ENCODE data around the gene WASF3.

WASF3 gene, protein sequence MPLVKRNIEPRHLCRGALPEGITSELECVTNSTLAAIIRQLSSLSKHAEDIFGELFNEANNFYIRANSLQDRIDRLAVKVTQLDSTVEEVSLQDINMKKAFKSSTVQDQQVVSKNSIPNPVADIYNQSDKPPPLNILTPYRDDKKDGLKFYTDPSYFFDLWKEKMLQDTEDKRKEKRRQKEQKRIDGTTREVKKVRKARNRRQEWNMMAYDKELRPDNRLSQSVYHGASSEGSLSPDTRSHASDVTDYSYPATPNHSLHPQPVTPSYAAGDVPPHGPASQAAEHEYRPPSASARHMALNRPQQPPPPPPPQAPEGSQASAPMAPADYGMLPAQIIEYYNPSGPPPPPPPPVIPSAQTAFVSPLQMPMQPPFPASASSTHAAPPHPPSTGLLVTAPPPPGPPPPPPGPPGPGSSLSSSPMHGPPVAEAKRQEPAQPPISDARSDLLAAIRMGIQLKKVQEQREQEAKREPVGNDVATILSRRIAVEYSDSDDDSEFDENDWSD

DNA sequence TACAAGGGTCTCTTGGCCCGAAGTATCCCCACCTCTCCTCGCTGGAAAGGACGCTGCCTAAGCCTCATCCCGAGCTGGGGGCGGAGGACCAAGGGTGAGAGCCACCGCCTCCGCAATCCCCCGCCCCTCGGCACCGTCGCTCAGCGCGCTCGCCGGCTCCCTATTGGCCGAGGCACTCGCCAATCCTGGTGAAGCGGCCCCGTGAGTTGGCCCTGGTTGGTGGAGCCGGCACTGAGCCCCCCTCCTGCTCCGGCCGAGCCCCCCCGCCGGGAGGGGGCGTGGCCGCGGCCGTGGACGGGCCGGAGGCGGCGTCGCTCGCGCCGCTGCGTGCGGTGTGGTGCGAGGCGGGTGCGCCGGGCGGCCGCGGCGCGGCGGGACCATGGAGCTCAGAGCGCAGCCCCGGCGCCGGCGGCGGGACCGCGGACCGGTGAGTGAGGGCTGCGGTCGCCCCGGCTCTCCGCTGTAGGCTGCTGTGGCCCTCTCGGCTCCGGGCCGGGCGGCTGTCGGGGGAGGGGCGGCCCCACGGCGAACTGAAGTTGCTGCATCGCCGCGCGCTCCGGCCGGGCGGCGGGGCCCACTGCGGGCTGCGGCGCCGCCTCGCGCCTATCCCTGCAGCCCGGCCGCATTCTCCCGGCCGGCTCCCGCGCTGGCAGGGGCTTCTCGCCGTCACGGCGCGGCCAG is at the start of gene WASF3:
WASF3 (plus strand) TSS at position 291 of the 681 bp plus-strand sequence. CDS start 84,588 bp downstream, outside the sequence.
- peak; percentile 98 for DNase-seq (ENCODE audit: low spot score)

DNA sequence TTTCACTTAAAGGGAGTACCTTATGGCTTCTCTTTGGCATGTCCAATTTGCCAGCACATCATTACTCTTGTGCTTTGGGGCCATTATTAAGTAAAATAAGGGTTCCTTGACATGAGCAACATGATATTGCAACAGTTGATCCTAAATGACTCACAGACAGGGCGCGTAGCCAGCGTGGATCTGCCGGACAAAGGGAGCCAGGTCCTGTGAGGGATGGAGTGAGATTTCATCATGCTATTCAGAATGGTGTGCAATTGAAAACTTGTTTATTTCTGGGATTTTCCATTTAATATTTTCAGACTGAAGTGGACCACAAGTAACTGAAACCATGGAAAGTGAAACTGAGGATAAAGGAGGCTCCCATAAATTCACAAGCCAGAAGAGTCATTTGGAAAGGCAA is 48.6 kb upstream of the WASF3 start:
- DNase-seq (ENCODE audit: low spot score) = no peak

DNA sequence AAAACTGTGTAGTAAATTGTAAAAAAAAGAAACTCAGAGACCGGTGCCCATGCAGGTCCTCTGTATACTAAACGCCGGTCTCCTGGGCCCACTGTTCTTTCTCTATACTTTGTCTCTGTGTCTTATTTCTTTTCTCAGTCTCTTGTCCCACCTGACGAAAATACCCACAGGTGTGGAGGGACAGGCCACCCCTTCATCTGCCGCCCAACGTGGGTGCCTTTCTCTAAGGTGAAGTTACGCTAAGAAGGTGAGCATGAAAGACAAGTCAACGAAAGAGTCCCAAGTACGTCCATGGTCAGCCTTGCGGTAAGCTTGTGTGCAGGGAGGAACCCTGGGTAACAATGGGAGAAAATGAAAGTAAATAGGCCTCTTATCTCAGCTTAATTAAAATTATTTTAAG is 48.0 kb upstream of the WASF3 start:
- no peak for DNase-seq (ENCODE audit: low spot score)

DNA sequence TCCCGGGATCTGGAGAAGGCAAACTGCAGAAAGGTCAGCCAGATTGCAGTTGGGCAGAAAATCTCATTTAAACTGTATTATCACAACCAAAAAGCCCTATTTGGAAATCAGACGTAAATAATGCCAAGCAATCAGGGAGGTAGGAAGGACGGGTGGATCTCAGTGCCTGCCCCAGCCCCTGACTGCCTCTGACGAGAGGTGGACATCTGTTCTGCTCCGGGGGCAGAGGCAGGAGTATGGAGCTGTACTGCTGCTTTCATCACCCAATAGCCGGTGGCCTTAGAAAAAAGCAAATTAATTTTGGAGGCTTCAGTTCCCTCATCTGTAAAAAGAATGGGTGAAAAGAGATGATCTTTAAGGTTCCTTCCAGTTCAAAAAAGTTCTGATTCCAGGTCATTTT is 43.6 kb upstream of the WASF3 start:
- no peak for DNase-seq (ENCODE audit: low spot score)

DNA sequence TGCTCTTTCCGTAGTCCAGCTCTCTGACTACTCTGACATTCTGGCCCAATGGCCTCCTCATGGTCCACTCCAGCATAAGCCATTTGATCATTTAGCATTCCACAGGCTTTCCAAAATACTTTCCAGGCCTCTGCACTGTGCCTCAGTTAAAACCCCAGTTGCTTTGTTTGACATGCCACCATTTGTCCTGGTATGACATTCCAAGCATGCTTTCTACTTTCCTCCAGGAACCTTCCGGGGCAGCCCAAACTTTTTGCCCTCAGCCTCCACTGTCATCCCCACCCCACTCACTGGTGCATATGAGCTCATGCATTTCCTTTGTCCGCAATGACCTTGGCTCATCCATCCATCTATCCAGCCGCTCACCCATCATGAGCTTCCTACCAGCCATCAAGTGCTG is 41.8 kb upstream of the WASF3 start:
- no peak for DNase-seq (ENCODE audit: low spot score)

DNA sequence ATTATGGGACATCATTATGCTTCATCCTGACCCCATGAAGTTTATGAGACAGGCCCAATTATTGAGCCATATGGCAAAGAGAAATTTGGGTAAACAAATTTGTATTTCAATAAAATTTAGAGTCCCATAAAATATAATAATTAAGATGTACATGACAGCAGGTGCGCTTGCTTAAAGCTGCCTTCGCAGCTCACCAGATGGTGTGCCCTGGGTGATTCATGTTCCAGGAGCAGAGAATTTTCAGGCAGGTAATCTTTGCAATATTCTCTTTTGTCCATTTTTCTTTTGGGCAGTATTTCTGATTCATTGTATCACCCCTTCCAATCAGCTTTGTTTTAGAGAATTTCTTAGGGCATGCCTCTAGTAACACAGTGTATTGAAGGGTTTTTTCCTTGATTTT is 39.5 kb upstream of the WASF3 start:
- no peak for DNase-seq (ENCODE audit: low spot score)

DNA sequence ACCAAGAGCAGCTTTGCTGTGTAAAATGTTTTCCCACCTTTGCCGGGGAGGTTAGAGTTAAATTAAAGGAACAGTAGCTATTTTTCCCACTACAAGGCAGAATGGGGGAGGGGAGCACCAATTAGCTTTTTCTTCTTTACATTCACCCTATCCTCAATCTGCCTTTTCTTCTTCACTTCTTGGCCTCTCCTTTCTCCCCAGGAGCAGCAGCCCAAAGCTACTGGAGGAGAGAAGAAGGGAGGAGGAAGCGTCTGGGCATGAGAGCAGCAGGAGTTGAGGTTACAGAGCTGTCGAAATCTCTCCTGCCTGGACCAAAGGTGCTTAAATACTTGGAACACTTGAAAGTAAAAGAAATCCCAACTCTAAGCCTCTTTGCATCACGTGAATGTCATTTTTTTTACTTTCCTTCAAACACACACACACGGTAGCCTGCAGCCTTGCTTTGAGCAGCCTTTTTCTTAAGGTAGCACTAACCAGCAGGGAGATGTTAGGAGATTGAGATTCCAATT is 39.0 kb upstream of the WASF3 start:
- DNase-seq (ENCODE audit: low spot score) = no peak

DNA sequence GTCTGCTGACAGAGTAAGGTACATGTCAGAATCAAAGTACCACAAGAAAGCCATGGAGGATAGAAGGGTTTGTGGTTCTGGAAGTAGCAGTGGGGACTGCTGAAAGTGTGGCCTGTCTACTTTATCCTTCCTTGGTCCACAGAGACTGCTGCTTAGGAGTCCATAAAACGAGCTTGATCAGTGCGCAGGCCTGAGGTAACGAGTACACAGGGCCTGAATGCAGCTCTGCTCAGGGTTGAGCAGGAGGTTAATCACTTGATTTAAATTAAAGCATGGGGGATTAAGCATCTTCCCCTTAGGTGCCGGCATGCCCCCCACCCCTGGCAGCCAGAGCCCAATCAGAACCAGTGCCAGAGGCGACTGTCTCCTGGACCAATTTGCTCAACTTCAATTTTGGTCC is 34.9 kb upstream of the WASF3 start:
- DNase-seq (ENCODE audit: low spot score) = no peak

DNA sequence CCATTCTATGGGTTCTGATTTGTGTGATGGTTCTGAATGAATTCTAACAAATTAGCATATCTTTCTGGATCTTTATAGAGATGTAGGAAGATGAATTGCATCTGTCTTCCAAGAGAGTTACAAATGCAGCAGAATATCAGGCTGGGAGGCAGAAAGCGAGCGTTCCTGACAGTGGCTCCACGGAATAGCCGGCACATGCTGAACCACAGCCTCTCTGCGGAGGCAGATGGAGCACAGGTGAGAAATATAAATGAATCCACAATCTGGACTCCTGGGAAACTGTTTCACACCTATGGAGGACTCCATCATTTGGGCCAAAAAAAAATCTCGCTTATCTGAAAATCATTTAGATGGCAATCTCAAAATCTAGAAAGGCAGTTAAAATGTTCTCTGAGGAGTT is 34.5 kb upstream of the WASF3 start:
- DNase-seq (ENCODE audit: low spot score) = no peak

DNA sequence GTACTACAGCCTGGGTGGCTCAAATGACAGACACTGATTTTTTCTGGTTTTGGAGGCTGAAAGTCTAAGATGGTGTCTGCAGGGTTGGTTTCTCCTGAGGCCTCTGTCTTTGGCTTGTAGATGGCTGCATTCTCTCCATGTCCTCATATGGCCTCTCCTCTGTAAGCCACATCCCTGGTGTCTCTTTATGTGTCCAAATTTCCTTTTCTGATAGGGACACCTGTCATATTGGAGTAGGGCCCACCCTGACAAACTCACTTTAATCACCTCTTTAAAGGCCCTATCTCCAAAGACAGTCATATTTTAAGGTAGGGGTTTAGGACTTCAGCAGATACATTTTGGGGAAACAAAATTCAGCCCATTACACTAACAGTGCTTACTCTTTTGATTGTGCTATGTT is 32.0 kb upstream of the WASF3 start:
- no peak for DNase-seq (ENCODE audit: low spot score)

DNA sequence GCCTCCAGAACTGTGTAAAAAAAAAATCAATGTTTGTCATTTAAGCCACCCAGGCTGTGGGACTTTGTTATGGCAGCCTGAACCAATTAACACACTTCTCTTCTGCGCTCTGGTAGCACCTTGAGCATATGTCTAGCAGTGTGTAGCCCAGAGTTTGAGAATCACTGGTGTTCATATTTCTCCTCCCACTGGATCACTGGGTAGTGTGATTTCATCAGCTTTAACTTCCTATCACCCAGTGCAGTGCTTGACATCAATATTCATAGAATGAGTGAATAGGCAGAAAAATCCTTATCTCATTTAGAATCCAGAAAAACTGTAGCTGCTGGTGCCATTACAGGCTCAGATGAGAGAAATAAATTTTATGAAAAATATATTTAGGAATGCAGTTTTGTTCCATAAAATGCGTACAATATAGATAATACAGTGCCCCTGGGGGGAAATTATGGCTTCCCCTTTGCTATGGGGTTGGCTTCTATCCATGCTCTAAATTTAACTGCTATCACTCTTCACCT is 30.7 kb upstream of the WASF3 start:
- no peak for DNase-seq (ENCODE audit: low spot score)

DNA sequence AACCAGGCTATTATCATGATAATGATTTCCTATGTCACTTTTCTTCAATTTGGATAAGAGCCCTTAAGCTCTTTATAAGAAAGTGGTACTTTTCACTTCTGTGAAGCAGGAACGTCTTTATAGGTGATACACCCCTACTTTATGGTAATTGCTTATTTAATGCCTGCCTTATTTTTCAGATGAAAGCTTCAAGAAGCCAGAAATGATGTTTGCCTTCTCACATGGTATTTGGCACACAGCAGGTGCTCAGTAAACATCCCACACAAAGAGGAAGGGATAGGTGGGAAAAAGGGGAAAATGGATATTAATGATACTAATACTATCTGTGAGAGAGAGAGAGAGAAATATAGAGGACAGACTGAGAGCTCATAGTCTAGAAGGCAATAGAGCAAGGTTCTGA is 29.0 kb upstream of the WASF3 start:
- no peak for DNase-seq (ENCODE audit: low spot score)

DNA sequence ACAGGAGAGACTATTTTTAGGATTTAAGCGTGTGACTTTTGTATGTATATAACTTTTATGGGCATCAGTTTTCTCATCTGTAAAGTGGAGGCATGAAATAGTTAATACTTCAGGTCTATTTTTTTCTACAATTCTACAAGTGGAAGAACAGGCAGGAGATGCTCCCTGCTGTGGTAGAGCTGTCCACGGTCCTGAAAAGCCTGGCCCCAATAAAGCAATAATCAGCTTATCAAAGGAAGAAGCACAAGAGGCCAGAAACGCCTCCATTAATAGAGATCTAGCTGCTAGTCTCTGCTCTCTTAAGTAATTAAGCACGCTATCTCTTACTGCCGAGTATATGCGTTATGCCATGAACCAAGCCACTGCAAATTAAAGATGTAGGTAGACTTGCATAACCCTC is 28.0 kb upstream of the WASF3 start:
- DNase-seq (ENCODE audit: low spot score) = peak; percentile 82

DNA sequence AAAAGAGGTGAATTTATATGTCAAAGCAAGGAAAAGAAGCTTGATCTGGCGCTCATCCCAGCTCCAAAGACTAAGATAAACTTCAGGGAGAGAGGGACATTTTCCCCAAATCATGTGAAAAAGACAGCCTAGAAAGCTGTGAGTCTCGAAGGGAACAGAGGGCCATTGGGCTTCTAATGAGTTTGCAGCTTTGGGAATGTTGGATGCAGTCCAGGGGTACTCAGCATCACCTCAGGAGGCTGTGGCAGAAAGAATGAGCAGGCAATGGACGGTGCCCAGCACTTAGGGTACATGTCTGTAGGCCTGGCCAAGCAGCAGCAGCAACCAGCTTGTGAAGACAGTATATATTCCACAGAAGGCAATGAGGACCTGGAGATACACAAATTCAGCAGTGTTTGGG is 25.7 kb upstream of the WASF3 start:
- no peak for DNase-seq (ENCODE audit: low spot score)

DNA sequence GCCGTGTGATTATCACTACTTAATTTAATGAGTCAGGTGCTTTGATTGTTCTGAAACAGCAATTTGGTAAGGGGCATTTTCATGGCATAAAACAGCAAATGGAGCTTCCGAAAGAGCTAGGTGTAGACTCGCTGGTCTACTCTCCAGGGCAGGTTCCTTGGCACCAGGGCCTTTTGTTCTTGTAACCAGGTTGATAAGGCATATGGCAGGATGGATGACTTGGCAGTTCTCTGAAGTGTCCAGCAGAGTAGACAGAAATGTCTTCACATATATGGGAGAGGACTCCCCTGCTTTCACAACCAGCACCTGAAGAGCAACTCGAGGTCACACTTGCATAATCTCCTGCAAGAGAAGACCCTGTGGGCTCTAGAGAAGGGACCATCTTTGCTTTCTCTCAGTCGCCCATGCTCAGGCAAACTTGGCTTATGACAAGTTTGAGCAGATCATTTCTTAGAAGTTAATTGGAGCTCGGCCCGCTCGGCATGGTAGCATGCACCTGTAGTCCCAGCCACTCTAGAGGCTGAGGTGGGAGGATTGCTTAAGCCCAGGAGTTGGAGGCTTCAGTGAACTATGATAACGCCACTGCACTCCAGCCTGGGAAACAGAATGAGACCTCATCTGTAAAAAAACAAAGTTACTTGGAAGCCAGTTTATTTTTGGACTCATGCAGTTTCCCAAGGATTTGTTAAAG is 23.3 kb upstream of the WASF3 start:
- DNase-seq (ENCODE audit: low spot score) = no peak

DNA sequence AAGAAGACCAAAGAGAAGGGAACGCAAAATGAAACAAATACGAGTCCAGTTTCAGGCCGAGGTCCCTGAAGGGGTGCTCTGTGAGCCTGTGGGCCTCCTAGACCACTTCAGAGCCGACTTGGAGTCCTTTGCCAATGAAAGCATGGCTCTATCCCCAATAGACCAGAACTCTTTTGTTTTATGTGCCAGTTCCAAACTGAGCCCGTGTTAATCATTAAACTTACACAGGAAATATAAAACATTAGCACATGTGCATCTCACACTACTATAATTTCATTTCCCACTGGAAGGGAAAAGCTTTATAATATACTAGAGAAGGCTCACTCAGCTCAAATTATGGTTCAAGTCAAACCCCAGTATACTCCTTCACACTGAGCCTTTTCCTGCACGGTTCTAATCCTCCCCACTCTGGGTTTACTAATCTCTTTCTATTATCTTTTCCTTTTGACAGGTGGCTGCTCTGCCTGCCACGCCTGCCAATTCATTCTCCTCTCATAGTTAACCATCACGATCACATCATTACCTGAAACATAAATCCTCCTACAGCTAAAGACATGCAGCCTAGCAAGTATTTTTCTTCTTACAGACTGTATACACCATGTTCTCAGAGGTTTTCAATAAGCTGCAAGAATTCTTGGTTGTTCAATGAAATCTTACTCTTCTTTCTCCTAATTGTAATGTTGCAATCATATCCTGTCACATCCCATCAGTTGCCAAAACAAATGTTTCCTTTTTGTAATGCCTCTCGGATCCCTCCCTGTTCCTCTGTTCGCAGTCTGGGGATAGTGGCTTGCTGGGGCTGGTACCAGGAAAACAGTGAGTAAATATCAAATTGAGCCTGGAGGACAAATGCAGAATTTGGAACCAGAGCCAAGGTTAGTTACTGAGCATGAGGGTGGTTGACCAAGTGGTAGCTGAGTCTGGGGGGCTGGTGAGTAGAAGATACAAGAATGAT is 18.8 kb upstream of the WASF3 start:
- no peak for DNase-seq (ENCODE audit: low spot score)

DNA sequence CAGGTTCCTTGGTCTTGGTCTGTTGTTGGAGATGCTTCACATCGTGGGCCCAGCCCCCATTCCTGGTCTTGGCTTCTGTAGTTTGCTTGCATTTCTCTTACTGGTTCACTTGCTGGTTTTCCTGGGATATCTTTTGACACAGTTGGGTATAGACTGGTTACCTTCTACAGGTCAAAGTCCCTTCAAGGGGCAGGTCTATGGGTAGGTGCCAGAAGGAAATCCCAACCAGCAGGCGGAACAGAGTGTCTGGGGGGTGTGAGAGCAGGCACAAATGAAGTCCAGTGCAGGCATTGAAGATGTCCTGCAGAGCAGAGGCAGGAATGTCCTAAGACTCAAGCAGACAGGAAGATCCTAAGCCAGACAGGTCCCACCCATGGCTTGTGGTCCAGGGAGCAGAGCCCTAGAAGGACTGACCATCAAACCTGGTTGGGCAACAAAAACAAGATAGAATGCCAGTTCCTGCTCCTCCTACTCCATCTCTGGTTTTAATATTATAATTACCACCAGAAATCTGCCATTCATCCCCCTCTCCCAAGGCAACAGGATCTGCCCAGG is 17.7 kb upstream of the WASF3 start:
- DNase-seq (ENCODE audit: low spot score) = no peak

DNA sequence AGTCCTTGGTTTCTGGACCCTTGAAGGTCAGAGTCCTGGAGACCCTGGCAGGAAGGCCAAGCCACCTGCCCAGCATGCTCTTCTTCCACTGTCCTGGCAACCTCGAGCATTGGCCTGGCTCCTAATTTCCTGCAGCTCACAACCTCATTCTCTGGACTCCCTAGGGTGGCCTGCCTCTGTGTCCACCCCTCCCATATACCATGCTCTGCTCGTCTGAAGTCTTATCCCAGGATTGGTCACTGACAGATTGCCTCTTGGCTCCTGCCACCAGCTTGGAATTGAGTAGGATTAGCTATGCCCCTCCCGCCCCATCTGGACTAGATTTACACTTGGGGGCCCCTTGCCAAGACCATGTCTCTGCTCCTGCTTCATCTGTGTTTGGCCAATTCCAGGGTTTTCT is 17.1 kb upstream of the WASF3 start:
- no peak for DNase-seq (ENCODE audit: low spot score)

DNA sequence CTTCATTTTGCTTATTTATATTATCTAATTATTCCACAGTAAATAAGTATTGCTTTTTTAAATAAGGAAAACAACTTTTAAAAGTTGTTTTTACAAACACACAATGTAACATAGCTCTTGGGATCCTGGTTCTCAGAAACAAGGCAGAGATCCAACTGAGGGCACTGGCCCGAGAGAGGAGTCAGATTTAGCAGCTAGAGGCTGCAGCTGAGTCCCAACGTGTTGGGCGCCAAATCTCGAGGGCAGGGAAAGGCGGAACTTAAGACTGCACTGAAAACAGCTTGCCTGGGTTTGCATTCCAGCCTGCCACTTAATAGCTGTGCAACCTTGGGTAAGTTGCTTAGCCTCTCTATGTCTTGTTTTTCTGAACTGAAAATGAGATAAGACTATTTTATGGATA is 16.4 kb upstream of the WASF3 start:
- no peak for DNase-seq (ENCODE audit: low spot score)

DNA sequence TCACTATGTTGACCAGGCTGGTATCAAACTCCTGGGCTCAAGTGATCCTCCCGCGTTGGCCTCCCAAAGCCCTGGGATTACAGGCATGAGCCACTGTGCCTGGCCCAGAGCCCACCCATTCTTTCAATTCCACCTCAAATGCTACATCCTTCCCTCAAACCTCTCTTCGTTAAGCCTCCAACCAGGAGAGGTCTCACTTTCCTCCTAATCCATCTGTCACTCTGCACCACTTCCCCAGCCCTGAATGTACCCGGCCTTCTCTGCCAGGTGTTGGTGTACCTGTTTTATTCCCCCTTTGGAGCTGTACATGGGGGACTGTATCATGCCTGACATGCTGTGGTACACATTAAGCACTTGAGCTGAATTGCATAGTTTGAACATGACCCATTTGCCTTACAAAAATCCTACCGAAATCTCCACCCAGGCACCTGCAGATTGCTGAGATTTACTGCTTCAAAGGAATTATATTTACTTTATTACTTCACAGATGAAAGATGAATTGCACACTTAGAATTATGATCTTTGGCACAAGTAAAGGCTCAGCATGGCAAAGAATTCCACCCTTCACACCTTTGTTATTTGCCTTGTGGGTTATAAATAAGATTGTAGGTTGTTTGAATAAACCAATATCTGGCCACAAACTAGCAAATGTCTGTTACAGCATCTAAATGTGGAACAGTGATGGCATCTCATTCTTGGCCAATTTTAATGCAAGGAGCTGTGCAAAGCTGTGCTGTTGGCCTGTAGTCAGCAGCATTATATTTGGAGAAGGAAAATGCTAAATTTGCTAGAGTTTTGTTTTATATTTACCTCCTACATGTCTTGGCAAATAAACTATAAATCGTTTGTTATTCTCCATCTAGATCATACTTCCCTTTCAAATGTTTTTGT is 15.6 kb upstream of the WASF3 start:
- DNase-seq (ENCODE audit: low spot score) = no peak

All from ecto neural progenitor cell (in vitro differentiated cells).